Subcutaneous abdominal adipose tissue (tissue), 5 donors: Measurements from ENCODE around the gene SMIM23.
"Not testable (repeated sequence)": the region's sequence is repeated elsewhere in the genome, so short reads cannot be mapped to it uniquely, and the experiment has no call there.

ENCODE experiments used
- H3K27ac ChIP-seq: one replicate; pipeline ENCODE4 v1.7.0; 2013; ENCODE audit warnings: low read depth, mild to moderate bottlenecking, inconsistent platforms, low read length, moderate library complexity
- H3K27me3 ChIP-seq, 5 donors: one replicate each; pipeline ENCODE4 v1.7.0; 2013; ENCODE audit warnings: low read length in 5 of 5, inconsistent platforms in 1 of 5; ENCODE audit not compliant: control insufficient read depth in 5 of 5, insufficient read depth in 4 of 5
- H3K36me3 ChIP-seq, 5 donors: one replicate each; pipeline ENCODE4 v1.7.0; 2013; ENCODE audit warnings: low read length in 5 of 5; ENCODE audit not compliant: control insufficient read depth in 5 of 5, insufficient read depth in 5 of 5
- H3K4me1 ChIP-seq, 5 donors: one replicate each; pipeline ENCODE4 v1.7.0; 2013; ENCODE audit warnings: low read length in 5 of 5, mild to moderate bottlenecking in 3 of 5, moderate library complexity in 1 of 5; ENCODE audit not compliant: control insufficient read depth in 5 of 5, insufficient read depth in 5 of 5
- H3K4me3 ChIP-seq, 5 donors: one replicate each; pipeline ENCODE4 v1.7.0; 2013; ENCODE audit warnings: low read length in 5 of 5, low read depth in 1 of 5
- H3K9ac ChIP-seq, 5 donors: one replicate each; pipeline ENCODE4 v1.7.0; 2013; ENCODE audit warnings: low read length in 5 of 5, mild to moderate bottlenecking in 4 of 5, moderate library complexity in 3 of 5
- H3K9me3 ChIP-seq, 5 donors: one replicate each; pipeline ENCODE4 v1.7.0; 2013; ENCODE audit warnings: low read length in 5 of 5; ENCODE audit not compliant: control insufficient read depth in 5 of 5
- donor health status: healthy.
- donor health status: healthy.
- donor health status: healthy.
- donor health status: healthy.
- donor health status: healthy.

SMIM23 gene

DNA sequence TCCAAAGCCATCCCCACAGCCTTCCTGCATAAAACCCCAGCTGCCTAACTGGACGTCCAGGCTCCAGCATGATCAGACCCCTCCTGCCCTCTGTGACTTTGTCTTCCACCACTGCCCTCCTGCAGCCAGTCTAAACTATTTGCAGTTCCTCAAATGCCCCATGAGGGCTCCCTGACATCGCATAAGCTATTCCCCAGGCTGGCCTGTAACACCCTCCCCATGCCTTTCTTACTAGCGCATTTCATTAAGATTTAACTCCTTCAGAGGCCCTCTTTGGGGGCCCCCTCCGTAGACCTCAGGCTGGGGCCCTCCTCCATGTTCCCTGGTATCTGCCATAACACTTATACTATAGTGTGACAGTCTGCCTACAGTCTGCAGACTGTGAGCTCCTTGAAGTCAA lies 15.5 kb upstream of the SMIM23 start:
- no peak overlapping the region for H3K4me3 ChIP-seq
- H3K27me3 ChIP-seq: no peaks in the 10 kb centered on the region
- H3K9ac ChIP-seq: no peak overlapping the region
- H3K9me3 ChIP-seq: peaks cover 0 to 12% (median 7%) of the 10 kb centered on the region in 5 donors
- no peak overlapping the region for H3K27ac ChIP-seq
- no peaks in the 10 kb centered on the region for H3K36me3 ChIP-seq
- H3K4me1 ChIP-seq: no peaks in the 10 kb centered on the region

DNA sequence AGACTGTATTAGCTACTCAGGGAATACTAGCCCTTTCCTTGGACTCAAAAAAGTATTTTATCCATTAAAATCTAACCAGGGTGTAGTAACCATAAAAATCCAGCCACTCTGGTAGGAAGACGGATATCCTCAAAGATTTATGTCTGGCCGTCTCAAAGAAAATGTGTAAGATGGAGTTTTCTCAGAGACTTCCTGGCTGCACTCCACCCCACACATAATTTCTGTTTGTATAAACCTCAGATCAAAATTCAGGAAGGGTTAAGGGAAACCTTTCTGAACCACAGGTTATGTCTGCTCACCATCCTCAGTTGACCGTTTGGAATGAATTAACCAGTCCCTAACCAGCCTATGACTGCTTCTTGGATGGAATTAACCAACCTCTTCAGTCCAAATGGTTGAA lies 13.8 kb upstream of the SMIM23 start:
- peaks cover 0 to 11% (median 6%) of the 10 kb centered on the region in 5 donors for H3K9me3 ChIP-seq
- H3K4me1 ChIP-seq: no peaks in the 10 kb centered on the region
- no peaks in the 10 kb centered on the region for H3K36me3 ChIP-seq
- peaks cover 0 to 5% (median 0%) of the 10 kb centered on the region in 5 donors for H3K27me3 ChIP-seq
- no peak overlapping the region for H3K4me3 ChIP-seq
- H3K9ac ChIP-seq: no peak overlapping the region
- H3K27ac ChIP-seq: no peak overlapping the region

DNA sequence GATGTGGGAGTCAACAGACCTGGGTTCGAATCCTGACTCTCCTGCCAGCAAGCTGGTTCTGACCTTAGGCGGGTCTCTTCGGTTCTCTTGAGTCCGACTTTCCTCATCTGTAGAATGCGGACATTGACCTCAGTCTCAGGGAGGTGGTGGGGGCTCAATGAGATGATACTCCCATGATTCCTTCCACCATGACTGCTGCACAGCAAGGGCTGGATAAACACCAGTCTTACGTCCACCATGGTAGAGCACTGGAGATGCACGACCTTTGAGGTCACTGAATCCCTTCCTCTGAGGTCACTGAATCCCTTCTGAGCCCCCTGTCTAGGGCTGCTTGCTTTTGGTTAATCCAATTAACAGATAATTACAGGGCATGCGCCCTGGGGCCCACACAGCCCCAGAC lies 12.5 kb upstream of the SMIM23 start:
- Histone ChIP-seq H3K36me3 (no peaks in the 10 kb centered on the region), H3K4me3 (no peak overlapping the region), H3K9ac (no peak overlapping the region), H3K27me3 (peaks cover 0 to 5% (median 3%) of the 10 kb centered on the region in 5 donors), H3K27ac (no peak overlapping the region), H3K4me1 (no peaks in the 10 kb centered on the region), H3K9me3 (no peaks in the 10 kb centered on the region)

DNA sequence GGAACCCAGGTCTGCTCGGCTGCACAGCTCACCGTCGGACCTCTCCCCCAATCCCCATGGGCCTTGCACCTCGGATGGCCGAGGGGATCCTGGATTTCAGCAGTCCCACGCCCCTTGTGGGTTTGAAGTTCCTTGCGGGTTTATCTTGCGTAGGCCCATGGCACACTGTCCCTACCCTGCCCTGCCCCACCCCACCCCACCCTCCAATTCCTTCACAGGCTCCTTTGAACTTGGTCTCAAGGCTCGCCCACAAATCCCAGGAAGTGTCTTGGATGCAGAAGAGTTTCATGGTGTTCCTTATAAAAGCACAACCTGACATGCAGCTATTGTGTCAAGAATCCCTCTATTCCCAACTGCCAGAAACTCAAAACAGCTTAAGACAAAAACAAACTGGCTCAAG lies 11.2 kb upstream of the SMIM23 start:
- no peaks in the 10 kb centered on the region for H3K36me3 ChIP-seq
- H3K4me1 ChIP-seq: no peaks in the 10 kb centered on the region
- H3K9ac ChIP-seq: no peak overlapping the region
- no peak overlapping the region for H3K27ac ChIP-seq
- H3K27me3 ChIP-seq: peaks cover 0 to 5% (median 3%) of the 10 kb centered on the region in 5 donors
- peaks cover 0 to 3% (median 0%) of the 10 kb centered on the region in 5 donors for H3K9me3 ChIP-seq
- H3K4me3 ChIP-seq: no peak overlapping the region

DNA sequence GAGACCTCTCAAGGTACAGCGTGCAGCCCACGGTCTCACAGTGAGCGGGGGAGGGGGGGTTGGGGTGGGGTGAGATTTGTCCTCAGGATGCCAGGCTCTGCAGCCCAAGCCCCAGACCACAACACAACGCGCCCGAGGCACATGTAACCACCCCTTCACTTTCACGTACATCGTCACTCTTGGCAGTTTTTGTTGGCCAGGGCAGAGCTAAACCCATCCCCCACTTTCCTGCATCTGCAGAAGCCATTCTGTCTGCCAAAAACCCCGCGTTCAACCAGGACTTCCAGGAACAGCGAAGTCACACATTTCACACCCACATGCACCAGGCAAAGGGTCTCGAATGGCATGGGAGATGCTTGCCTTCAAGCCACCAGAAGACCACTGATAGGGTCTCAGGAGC lies 9.4 kb upstream of the SMIM23 start:
- no peak overlapping the region for H3K27ac ChIP-seq
- no peaks in the 10 kb centered on the region for H3K36me3 ChIP-seq
- H3K4me1 ChIP-seq: no peaks in the 10 kb centered on the region
- no peak overlapping the region for H3K4me3 ChIP-seq
- H3K9ac ChIP-seq: no peak overlapping the region
- H3K27me3 ChIP-seq: peaks cover 0 to 5% (median 3%) of the 10 kb centered on the region in 5 donors
- peaks cover 0 to 3% (median 0%) of the 10 kb centered on the region in 5 donors for H3K9me3 ChIP-seq

DNA sequence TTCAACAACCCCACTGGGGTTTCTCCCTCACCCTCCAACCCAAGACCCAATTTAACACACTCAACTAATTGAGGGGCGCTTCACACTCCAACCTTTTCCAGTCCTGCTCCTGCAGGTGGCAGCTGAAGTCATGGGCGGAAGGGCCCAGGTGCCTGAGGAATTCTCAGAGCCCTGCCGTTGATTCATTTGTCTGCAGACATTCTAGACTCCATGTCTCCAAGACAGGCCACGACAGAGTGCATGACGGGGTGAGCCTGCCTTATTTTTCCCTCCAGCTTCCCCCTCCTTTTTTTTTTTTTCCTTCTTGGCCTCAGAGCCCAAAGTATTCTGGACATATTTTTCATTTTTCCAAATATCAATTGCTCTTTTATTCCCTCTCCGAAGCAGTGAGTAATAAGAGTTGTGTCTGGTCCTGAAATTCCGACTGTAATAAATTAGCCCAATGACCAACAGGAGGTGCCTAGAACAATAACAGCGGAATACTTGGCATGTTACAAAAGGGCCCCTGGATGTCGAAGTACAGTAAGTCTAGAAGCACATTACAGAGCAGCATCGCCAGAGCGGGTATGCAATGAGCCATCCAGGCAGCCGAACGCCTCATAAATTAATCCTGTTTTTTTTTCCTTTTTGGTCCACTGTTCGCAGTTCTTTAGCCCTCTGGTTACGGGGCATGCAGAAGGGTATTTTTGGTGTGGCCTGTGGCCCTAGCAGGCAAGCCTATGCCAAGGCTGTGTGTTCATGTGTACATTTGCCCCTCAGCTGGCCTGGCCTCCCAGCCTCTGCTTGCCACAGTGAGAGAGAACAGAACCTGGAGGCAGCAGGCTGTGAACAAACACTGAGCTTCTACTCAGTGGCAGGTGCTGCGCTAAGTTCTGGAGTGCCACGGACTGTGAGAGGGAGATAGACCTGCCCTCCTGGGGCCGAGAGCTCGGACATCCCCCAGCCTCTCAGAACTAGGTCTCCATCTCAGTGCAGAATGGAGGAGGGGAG lies 8.6 kb upstream of the SMIM23 start:
- no peaks in the 10 kb centered on the region for H3K4me1 ChIP-seq
- H3K27me3 ChIP-seq: peaks cover 0 to 5% (median 3%) of the 10 kb centered on the region in 5 donors
- no peak overlapping the region for H3K4me3 ChIP-seq
- no peaks in the 10 kb centered on the region for H3K36me3 ChIP-seq
- peaks cover 0 to 3% (median 0%) of the 10 kb centered on the region in 5 donors for H3K9me3 ChIP-seq
- H3K9ac ChIP-seq: no peak overlapping the region
- no peak overlapping the region for H3K27ac ChIP-seq

DNA sequence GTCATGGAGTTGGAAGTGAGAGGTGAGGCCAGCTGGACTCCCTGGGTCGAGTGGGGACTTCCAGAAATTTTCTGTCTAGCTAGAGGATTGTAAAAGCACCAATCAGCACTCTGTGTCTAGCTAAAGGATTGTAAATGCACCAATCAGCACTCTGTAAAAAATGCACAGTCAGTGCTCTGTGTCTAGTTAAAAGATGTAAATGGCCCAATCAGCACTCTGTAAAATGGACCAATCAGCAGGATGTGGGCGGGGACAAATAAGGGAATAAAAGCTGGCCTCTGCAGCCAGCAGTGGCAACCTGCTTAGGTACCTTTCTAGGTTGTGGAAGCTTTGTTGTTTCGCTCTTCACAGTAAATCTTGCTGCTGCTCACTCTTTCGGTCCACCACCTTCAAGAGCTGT lies 3.9 kb upstream of the SMIM23 start:
- H3K9me3 ChIP-seq, H3K4me3 ChIP-seq, H3K27me3 ChIP-seq, H3K27ac ChIP-seq, H3K4me1 ChIP-seq, H3K9ac ChIP-seq, H3K36me3 ChIP-seq: not testable (repeated sequence)

DNA sequence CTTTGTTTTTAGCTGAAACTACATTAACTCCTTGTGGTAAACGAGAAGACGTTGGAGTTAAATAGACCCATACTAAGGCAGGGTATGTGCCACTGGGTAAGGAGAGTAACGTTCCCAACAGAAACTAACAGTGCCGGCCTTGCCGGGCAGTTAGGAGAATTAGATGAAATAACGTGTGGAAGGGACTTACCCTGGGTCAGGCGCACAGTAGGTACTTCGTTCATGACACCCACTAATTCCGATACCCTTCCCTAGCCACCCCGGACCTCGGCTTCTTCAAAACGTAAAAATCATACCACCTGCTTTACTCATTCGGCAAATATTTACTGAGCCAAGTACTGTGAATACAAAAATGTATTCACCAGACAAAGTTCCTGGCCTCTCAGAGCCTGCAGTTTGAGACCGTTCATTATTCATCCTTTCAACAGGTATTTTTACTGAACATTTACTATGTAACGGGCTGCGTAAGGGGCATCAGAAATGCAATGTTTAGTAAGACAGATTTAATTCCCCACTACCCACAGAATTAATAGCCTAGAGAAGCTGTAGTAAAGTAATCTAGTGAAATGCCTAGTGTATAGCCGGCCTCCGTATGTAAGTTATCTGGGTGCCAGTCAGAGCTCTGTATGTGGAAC lies 3.2 kb upstream of the SMIM23 start:
- H3K4me1 ChIP-seq: no peaks in the 10 kb centered on the region
- no peak overlapping the region for H3K27ac ChIP-seq
- H3K36me3 ChIP-seq: no peaks in the 10 kb centered on the region
- H3K9ac ChIP-seq: no peak overlapping the region
- no peak overlapping the region for H3K4me3 ChIP-seq
- H3K27me3 ChIP-seq: peaks cover 0 to 4% (median 0%) of the 10 kb centered on the region in 5 donors
- peaks cover 0 to 3% (median 0%) of the 10 kb centered on the region in 5 donors for H3K9me3 ChIP-seq

DNA sequence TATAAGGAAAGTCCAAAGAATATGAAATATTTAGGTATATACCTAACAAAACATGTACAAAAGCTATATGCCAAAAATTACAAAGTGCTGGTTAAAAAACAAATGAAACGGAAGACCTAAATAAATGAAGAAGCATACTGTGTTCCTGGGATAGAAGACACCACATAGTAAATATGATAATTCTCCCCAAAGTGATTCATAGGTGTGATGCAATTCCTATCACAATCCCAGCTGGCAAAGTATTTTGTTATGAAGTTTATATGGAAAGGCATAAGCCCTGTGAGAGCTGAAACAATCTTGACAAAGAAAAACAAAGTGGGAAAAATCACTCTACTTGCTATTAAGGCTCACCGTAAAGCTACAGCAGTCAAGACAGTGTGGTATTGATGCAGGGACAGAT lies 2.6 kb upstream of the SMIM23 start:
- no peaks in the 10 kb centered on the region for H3K4me1 ChIP-seq
- H3K4me3 ChIP-seq: no peak overlapping the region
- no peak overlapping the region for H3K27ac ChIP-seq
- peaks cover 0 to 3% (median 0%) of the 10 kb centered on the region in 5 donors for H3K9me3 ChIP-seq
- no peaks in the 10 kb centered on the region for H3K36me3 ChIP-seq
- H3K9ac ChIP-seq: no peak overlapping the region
- H3K27me3 ChIP-seq: peaks cover 0 to 4% (median 0%) of the 10 kb centered on the region in 5 donors

DNA sequence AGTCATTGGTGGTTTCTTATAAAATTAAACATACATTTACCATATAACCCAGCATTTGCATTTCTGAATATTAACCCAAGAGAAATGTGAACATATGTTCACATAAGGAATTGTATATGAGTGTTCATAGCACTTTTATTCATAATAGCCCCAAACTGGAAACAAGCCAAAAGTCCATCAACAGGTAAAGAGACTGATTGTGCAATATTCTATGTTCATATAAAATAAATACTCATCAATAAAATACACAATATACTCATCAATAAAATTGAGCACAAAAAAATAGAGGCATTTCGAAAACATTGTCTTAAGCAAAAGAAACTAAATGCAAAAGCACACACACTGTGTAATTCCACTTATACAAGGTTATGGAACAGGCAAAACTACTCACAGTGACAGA lies 3.7 kb downstream of the SMIM23 start:
- Histone ChIP-seq H3K27me3 (peaks cover 0 to 4% (median 0%) of the 10 kb centered on the region in 5 donors), H3K4me3 (no peak overlapping the region), H3K27ac (no peak overlapping the region)

More for the DNA sequence above, 3.7 kb downstream of the SMIM23 start:
- H3K4me1 ChIP-seq: no peaks in the 10 kb centered on the region
- H3K36me3 ChIP-seq: no peaks in the 10 kb centered on the region
- no peaks in the 10 kb centered on the region for H3K9me3 ChIP-seq
- no peak overlapping the region for H3K9ac ChIP-seq
